Neuronal stem cell (in vitro differentiated cells): ENCODE data around the gene SAMD7. TPM values are rescaled to one million over a fixed set of nuclear protein-coding genes. Genes with fewer than 3 reads are reported as not detected.
A peak's percentile ranks its signal among the peaks of the same experiment; 100 is the strongest.

Source experiments
- DNase-seq: peaks from one replicate; pipeline ENCODE4 v3.0.0-alpha.2; 2013; ENCODE audit warnings: low spot score
- H2AFZ ChIP-seq: one replicate; pipeline ENCODE4 v1.6.1; 2013; ENCODE audit warnings: mild to moderate bottlenecking, low read length, inconsistent platforms
- H2AK5ac ChIP-seq: 2 replicates; pipeline ENCODE4 v1.6.1; 2013; ENCODE audit warnings: low read depth, mild to moderate bottlenecking, inconsistent platforms, low read length, moderate library complexity, mixed read lengths
- H2BK120ac ChIP-seq: 2 replicates; pipeline ENCODE4 v1.6.1; 2013; ENCODE audit warnings: low read depth, mild to moderate bottlenecking, inconsistent platforms, low read length, moderate library complexity, mixed read lengths
- H2BK12ac ChIP-seq: one replicate; pipeline ENCODE4 v1.6.1; 2013; ENCODE audit warnings: low read length, inconsistent platforms
- H2BK15ac ChIP-seq: 2 replicates; pipeline ENCODE4 v1.6.1; 2013; ENCODE audit warnings: mild to moderate bottlenecking, low read length, inconsistent platforms, mixed read lengths
- H2BK5ac ChIP-seq: one replicate; pipeline ENCODE4 v1.6.1; 2013; ENCODE audit warnings: inconsistent platforms, mild to moderate bottlenecking, low read length, moderate library complexity
- H3K14ac ChIP-seq: one replicate; pipeline ENCODE4 v1.6.1; 2013; ENCODE audit warnings: low read length, inconsistent platforms
- H3K18ac ChIP-seq: 2 replicates; pipeline ENCODE4 v1.6.1; 2013; ENCODE audit warnings: low read length, inconsistent platforms
- H3K23ac ChIP-seq: 2 replicates; pipeline ENCODE4 v1.6.1; 2013; ENCODE audit warnings: low read depth, mild to moderate bottlenecking, mixed read lengths, low read length, inconsistent platforms; ENCODE audit not compliant: poor library complexity
- H3K27ac ChIP-seq: replicated peaks from 3 replicates; pipeline ENCODE4 v1.5.1; 2013; ENCODE audit warnings: low read length, inconsistent platforms
- H3K27me3 ChIP-seq, 3 experiments: 2 replicates each; pipeline ENCODE4 v1.6.1; 2013; ENCODE audit warnings: low read length in 3 of 3, mild to moderate bottlenecking in 2 of 3, inconsistent platforms in 1 of 3, low read depth in 1 of 3, mixed read lengths in 1 of 3, moderate library complexity in 1 of 3; ENCODE audit not compliant: control insufficient read depth in 3 of 3, insufficient read depth in 3 of 3
- H3K36me3 ChIP-seq, 2 donors: replicated peaks in 1 of 2; 2 replicates each; pipeline ENCODE4 v1.6.1; 2013; ENCODE audit warnings: low read length in 2 of 2; ENCODE audit not compliant: control insufficient read depth in 2 of 2, insufficient read depth in 2 of 2
- H3K4ac ChIP-seq: 2 replicates; pipeline ENCODE4 v1.6.1; 2013; ENCODE audit warnings: inconsistent platforms, mild to moderate bottlenecking, low read length, moderate library complexity
- H3K4me1 ChIP-seq, 2 donors: 1 replicate in 1 of 2; 2 replicates in 1 of 2; pipeline ENCODE4 v1.6.1; 2013; ENCODE audit warnings: low read length in 2 of 2, low read depth in 1 of 2; ENCODE audit not compliant: control insufficient read depth in 2 of 2, insufficient read depth in 1 of 2
- H3K4me2 ChIP-seq: one replicate; pipeline ENCODE4 v1.6.1; 2013; ENCODE audit warnings: mild to moderate bottlenecking, low read length, inconsistent platforms; ENCODE audit not compliant: insufficient read depth, poor library complexity, severe bottlenecking
- H3K4me3 ChIP-seq, 2 donors: 2 replicates each; pipeline ENCODE4 v1.5.1; 2013; ENCODE audit warnings: low read length in 2 of 2, mild to moderate bottlenecking in 2 of 2, inconsistent platforms in 1 of 2, moderate library complexity in 1 of 2
- H3K79me1 ChIP-seq: one replicate; pipeline ENCODE4 v1.6.1; 2013; ENCODE audit warnings: low read depth, mild to moderate bottlenecking, inconsistent platforms, low read length, moderate library complexity
- H3K9ac ChIP-seq: one replicate; pipeline ENCODE4 v1.6.1; 2013; ENCODE audit warnings: mild to moderate bottlenecking, low read depth, low read length, inconsistent platforms; ENCODE audit not compliant: poor library complexity
- H3K9me3 ChIP-seq, 2 donors: replicated peaks in 1 of 2; 2 replicates each; pipeline versions ENCODE3 to v1.6.1; 2013; ENCODE audit warnings: low read length in 2 of 2, mild to moderate bottlenecking in 2 of 2, inconsistent platforms in 1 of 2, low read depth in 1 of 2, mixed read lengths in 1 of 2, moderate library complexity in 1 of 2; ENCODE audit not compliant: control insufficient read depth in 2 of 2, insufficient read depth in 1 of 2
- H4K8ac ChIP-seq: one replicate; pipeline ENCODE4 v1.6.1; 2013; ENCODE audit warnings: low read depth, mild to moderate bottlenecking, inconsistent platforms, low read length, moderate library complexity
- H4K91ac ChIP-seq: one replicate; pipeline ENCODE4 v1.6.1; 2013; ENCODE audit warnings: low read length, low read depth, mild to moderate bottlenecking, inconsistent platforms; ENCODE audit not compliant: poor library complexity
- WGBS, 2 donors: extraction: QIAGEN DNeasy Blood & Tissue Kit; methylation state at CpG; one replicate each; pipeline ENCODE4 v1.1.7; 2013; ENCODE audit warnings: missing lambda C conversion rate in 2 of 2, mixed read lengths in 1 of 2; ENCODE audit not compliant: insufficient read length in 2 of 2, insufficient replicate concordance in 1 of 2; ENCODE audit errors: extremely low coverage in 2 of 2; 5-methylcytosine and 5-hydroxymethylcytosine counted together
- polyA plus RNA-seq, 2 experiments: library from polyadenylated mRNA; stranded (reverse); fragments of 200-250 nt; gene quantifications; one replicate each; pipeline ENCODE4 v1.2.3, GENCODE V29; 2013

The SAMD7 gene, protein sequence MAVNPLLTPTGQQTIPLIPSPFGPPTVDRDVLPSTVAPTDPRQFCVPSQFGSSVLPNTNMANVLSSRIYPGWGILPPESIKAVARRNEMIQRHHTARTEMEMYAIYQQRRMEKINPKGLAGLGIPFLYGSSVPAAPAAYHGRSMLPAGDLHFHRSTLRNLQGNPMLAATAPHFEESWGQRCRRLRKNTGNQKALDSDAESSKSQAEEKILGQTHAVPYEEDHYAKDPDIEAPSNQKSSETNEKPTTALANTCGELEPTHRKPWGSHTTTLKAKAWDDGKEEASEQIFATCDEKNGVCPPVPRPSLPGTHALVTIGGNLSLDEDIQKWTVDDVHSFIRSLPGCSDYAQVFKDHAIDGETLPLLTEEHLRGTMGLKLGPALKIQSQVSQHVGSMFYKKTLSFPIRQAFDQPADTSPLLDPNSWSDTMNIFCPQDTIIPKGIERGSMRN
- not detected for polyA plus RNA-seq (2013, experiment 1 of 2)
- not detected for polyA plus RNA-seq (2013, experiment 2 of 2)

DNA sequence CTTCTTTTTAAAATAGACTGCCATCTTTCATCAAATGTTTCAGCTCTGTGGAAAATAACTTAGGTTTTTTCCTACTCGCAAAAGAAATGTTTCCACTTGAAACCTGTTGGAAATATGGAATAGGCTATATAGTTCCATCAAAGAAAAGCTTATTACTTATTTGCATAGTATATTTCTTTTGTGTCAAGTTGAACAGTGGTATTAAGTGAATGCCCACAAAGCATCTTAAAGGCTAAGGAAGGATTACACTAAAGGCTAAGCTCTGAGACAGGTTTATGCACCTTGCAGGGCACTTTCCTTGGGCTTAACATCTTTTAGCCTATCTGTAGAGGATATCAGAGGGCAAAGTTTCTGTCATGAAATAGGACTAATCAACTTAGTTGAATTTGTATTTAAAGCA lies at the start of gene SAMD7:
Gene SAMD7 (plus strand): TSS at position 301 of the 400 bp plus-strand sequence. CDS start 7,927 bp downstream, outside the sequence.
- Histone ChIP-seq H3K36me3 (no peaks in the 10 kb centered on the region), H3K4me3 (no peak within 1 kb of the TSS)

DNA sequence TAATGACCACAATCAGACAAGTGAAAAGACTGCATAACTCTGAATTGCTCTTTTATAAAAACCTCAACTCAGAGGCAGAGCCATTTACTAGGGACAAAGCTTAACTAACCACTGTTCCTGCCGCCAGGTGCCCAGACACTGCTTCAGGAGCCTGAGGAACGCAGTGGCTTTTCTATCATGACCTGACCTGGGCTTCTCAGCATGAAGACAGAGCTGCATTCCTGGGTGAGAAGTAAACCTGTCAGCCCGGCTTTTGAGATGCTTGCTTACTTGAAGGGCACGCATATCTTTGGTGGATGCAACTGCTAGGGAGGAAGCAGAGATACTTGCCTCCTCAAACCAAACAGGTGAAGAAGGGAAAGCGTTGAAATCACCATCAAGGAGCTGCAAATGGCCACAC lies 49.5 kb upstream of the SAMD7 start:
- Histone ChIP-seq H3K14ac (no peak overlapping the region), H2AFZ (no peak overlapping the region), H3K18ac (no peak overlapping the region), H3K9ac (no peak overlapping the region), H3K27ac (no peak overlapping the region), H3K23ac (no peak overlapping the region), H2BK120ac (no peak overlapping the region), H4K91ac (no peak overlapping the region), H2BK12ac (no peak overlapping the region), H2BK5ac (no peak overlapping the region), H3K4me2 (no peak overlapping the region), H3K27me3 (peaks cover 0 to 3% (median 0%) of the 10 kb centered on the region in 3 experiments), H3K9me3 (no peaks in the 10 kb centered on the region), H3K4me1 (no peaks in the 10 kb centered on the region), H2BK15ac (no peak overlapping the region), H3K36me3 (no peaks in the 10 kb centered on the region), H3K4ac (no peak overlapping the region), H3K79me1 (no peaks in the 10 kb centered on the region), H4K8ac (no peak overlapping the region), H3K4me3 (no peak overlapping the region), H2AK5ac (no peak overlapping the region)
- DNase-seq, result no peak
- no CpG with 5 or more reads among the region's 5 CpGs for WGBS, 2 donors

More for the DNA sequence above, at the start of gene SAMD7:
- no peak within 1 kb of the TSS for H3K14ac ChIP-seq
- H3K27me3 ChIP-seq, result peaks cover 0 to 7% (median 0%) of the 10 kb centered on the region in 3 experiments
- H4K8ac ChIP-seq, result no peak within 1 kb of the TSS
- H3K4ac ChIP-seq, result no peak within 1 kb of the TSS
- H3K18ac ChIP-seq, result no peak within 1 kb of the TSS
- H3K23ac ChIP-seq, result no peak within 1 kb of the TSS
- H2BK5ac ChIP-seq, result no peak within 1 kb of the TSS
- no peak within 1 kb of the TSS for H2BK15ac ChIP-seq
- WGBS, 2 donors, result no CpG with 5 or more reads among the region's 1 CpG
- H2AFZ ChIP-seq, result no peak within 1 kb of the TSS
- no peak within 1 kb of the TSS for H2AK5ac ChIP-seq
- no peak within 1 kb of the TSS for H3K27ac ChIP-seq
- no peak within 1 kb of the TSS for H3K9ac ChIP-seq
- DNase-seq, result no peak
- H3K4me1 ChIP-seq, result no peaks in the 10 kb centered on the region
- H3K9me3 ChIP-seq, result no peaks in the 10 kb centered on the region
- no peak within 1 kb of the TSS for H2BK12ac ChIP-seq
- H2BK120ac ChIP-seq, result no peak within 1 kb of the TSS
- H3K4me2 ChIP-seq, result no peak within 1 kb of the TSS
- H4K91ac ChIP-seq, result no peak within 1 kb of the TSS
- H3K79me1 ChIP-seq, result no peaks in the 10 kb centered on the region

DNA sequence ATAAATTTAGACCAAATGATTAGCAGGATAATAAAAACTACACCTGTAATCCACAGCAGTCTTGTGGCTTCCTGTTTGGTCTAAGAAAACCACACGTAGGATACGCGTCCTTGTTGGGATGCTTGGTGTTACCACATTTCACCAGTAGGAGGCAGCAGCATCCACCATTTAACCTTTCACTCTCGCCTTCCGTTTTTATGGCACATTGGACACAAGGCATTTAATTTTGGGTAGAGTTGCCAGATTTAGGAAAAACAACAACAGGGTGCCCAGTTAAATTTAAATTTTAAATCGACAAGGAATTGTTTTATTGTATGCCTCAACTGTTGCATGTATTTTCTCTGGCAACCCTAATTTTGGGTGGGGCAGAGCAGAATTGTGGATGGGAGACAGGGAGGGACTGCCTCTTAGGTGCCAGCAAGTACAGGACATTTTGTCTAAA lies 47.9 kb upstream of the SAMD7 start:
- H2AFZ ChIP-seq, result no peak overlapping the region
- no peaks in the 10 kb centered on the region for H3K4me1 ChIP-seq
- H3K9me3 ChIP-seq, result no peaks in the 10 kb centered on the region
- DNase-seq, result peak; percentile 70
- no peaks in the 10 kb centered on the region for H3K79me1 ChIP-seq
- no peak overlapping the region for H2AK5ac ChIP-seq
- no peak overlapping the region for H3K4me3 ChIP-seq
- no peak overlapping the region for H4K8ac ChIP-seq
- WGBS, 2 donors, result no CpG with 5 or more reads among the region's 6 CpGs
- H2BK120ac ChIP-seq, result no peak overlapping the region
- no peak overlapping the region for H4K91ac ChIP-seq
- H3K4me2 ChIP-seq, result no peak overlapping the region
- no peak overlapping the region for H3K4ac ChIP-seq
- no peak overlapping the region for H3K18ac ChIP-seq
- H3K36me3 ChIP-seq, result no peaks in the 10 kb centered on the region
- no peak overlapping the region for H3K23ac ChIP-seq
- no peak overlapping the region for H3K27ac ChIP-seq
- H2BK15ac ChIP-seq, result no peak overlapping the region
- H3K27me3 ChIP-seq, result peaks cover 0 to 3% (median 0%) of the 10 kb centered on the region in 3 experiments
- no peak overlapping the region for H2BK5ac ChIP-seq
- H2BK12ac ChIP-seq, result no peak overlapping the region
- no peak overlapping the region for H3K9ac ChIP-seq
- no peak overlapping the region for H3K14ac ChIP-seq

DNA sequence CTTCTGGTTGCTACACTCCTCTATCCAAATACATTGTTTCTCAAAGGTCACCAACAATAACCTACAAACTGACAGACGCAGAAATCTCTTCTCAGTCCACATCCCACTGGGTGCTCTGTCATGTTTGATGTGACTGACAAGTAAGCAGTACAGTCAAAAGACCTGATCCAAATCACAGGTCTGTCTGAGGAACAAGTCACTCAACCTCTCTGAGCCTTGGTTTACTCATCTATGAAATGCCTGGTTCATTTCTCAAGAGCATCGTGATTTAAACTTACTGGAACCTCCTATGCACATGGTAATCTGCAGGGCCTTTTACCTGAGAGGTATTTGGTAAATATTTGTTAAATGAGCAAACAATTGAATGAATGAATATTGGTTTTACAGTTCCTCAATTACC lies 47.1 kb upstream of the SAMD7 start:
- H3K27ac ChIP-seq, result no peak overlapping the region
- H3K18ac ChIP-seq, result no peak overlapping the region
- no peak for DNase-seq
- H3K36me3 ChIP-seq, result no peaks in the 10 kb centered on the region
- H2BK12ac ChIP-seq, result no peak overlapping the region
- H3K9me3 ChIP-seq, result no peaks in the 10 kb centered on the region
- no peak overlapping the region for H3K4ac ChIP-seq
- H2BK120ac ChIP-seq, result no peak overlapping the region
- no peak overlapping the region for H2BK15ac ChIP-seq
- no peak overlapping the region for H3K4me3 ChIP-seq
- H3K4me1 ChIP-seq, result no peaks in the 10 kb centered on the region
- no peak overlapping the region for H3K9ac ChIP-seq
- H4K91ac ChIP-seq, result no peak overlapping the region
- no peak overlapping the region for H4K8ac ChIP-seq
- H3K14ac ChIP-seq, result no peak overlapping the region
- H3K4me2 ChIP-seq, result no peak overlapping the region
- H3K79me1 ChIP-seq, result no peaks in the 10 kb centered on the region
- H2BK5ac ChIP-seq, result no peak overlapping the region
- no peak overlapping the region for H2AFZ ChIP-seq
- no peak overlapping the region for H2AK5ac ChIP-seq
- no peak overlapping the region for H3K23ac ChIP-seq
- peaks cover 0 to 3% (median 0%) of the 10 kb centered on the region in 3 experiments for H3K27me3 ChIP-seq
- WGBS, 2 donors, result no CpG with 5 or more reads among the region's 2 CpGs
